NK-92 treated with Interleukin-12 subunit alpha and Interleukin-12 subunit beta, amount 100 ng/mL, for 24 hours (cell line): ENCODE results near the gene HTRA1.
A peak's percentile ranks its signal among the peaks of the same experiment; 100 is the strongest.

Source experiments
- DNase-seq: peaks from one replicate; lab custom pipeline; 2025; lab: John Stamatoyannopoulos, UW

HTRA1 gene

DNA sequence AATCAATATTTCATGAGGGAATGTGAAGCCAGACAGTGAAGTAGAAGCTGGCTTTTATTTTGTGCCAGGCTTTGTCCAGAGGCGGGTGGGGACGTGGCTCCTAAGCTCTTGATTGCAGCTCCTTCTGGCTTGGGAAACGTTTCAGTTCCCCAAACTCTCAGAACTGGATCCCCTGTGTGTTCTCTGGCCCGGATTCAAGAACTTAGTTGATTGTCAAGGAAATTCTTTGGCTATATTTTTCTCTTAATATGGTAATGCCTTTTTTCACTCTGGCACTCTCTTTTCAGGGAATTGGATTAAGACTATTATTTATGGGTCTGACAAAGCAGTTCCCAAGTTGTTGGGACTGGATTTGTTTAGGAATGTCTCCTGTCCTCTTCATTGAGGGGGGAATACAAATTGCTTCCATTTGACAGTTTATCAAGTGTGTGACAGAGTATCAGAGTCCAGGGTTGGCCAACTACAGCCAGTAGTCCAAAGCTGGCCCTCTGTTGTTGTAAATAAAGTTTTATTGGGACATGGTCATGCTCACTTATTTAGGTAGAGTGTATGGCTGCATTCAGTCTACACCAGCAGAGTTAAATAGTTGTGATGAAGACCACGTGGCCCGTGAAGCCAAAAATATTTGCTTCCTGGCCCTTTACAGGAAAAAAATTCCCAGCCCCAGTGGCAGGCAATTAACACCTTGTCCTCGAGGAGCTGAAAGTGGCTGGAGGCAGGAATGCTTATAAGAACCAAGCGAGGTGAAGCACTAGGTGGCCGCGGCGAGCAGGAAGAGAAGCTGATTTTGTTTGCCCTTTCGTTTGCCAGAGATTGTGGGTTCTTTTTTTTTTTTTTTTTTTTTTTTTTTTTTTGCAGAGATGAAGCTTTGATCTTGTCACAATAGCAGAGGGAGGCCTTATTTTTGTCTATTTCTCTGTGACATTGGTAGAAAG, 34.3 kb downstream of the HTRA1 start:
- no peak for DNase-seq

DNA sequence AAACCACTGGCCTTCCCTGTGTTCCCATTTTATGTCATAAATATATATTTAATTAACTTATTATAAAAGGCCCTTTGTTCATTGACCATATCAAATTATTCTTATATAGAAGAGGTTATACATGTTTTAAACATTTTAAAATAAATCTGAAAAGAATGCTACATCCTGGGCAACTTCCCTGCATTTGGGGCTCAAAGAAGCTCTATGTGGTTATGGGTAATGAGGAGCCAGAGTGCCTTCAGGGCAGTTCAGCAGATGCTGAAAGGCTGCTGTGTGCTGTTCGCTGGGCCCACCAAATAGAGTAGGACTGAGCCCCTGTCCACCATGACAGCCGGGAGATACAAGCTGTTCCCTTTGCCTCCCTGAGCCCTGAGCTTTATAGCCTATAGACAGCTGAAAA, 35.9 kb downstream of the HTRA1 start:
- DNase-seq = no peak

DNA sequence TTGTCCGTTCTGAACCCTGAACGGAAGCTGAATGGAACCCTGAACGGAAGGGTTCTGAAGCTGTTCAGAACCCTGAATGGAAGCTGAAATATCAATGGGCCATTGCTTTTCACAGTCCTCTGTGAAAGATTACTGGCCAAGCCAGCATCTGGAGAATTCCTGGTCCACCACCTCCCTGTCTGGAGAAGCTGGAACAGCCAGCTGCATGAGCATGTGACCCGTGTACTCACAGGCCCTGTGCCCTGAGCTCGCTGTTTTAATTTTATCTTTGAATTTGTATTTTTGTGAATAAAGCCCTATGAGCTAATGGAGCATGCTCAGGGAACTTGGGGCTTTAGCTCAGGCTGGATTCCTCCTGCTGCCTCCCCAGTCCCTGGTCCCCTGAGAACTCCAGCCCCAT, 37.2 kb downstream of the HTRA1 start:
- DNase-seq = no peak

DNA sequence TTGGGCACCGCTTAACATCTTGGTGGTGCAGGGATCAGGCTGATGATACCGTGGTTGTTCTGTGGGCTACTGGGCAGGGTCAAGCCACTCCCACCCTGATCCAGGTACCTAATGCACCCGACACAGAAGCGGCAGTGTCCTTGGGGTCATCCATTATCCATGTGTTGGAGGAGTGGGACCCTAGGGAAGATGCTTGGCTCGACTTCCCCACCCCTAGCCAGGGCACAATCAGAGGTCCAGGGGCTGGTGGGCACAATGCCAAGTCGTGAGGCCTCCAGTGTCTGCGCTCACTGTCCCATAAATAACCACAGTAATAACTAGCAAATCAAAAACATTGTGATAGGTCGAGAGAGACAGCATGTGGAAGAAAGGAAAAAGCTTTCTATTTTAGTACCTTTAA, 37.7 kb downstream of the HTRA1 start:
- DNase-seq = no peak

DNA sequence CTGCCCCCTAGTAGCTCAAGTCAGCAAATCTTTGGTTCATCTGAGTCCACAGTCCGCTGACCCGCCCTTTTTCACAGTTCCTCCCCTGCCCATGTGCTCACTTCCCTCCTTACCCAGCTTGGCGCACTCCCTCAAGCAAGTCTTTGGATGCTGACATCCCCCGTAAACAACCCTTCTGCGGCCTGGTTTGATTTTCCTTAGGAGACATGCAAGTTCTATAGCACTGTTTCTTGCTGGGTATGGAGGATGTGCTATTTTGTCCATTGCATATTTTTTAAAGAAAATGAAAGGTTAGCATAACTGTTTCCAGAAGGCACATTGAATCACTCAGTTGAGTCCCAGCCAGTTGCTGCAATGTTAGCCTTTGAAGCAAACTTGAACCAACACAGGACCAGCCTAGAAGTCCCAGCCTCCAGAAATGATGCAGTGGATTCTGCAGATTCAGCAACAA, 38.2 kb downstream of the HTRA1 start:
- no peak for DNase-seq

DNA sequence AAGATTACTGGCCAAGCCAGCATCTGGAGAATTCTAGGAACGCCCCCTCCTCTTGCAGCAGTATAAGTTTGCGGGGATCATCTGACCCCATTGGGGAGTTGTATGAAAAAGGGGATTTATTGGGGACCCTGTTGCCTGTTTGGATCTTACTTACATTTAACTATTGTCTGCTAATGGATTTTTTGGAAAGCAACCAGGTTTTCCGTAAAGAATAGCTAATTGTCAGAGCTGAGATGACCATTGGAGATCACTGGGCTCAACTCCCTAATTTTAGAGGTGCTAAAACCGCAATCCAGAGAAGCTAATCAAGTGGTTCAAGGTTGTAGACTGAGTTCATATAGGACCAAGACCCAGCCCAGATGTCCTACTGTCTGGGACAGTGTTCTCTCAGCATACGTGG, 38.8 kb downstream of the HTRA1 start:
- no peak for DNase-seq

DNA sequence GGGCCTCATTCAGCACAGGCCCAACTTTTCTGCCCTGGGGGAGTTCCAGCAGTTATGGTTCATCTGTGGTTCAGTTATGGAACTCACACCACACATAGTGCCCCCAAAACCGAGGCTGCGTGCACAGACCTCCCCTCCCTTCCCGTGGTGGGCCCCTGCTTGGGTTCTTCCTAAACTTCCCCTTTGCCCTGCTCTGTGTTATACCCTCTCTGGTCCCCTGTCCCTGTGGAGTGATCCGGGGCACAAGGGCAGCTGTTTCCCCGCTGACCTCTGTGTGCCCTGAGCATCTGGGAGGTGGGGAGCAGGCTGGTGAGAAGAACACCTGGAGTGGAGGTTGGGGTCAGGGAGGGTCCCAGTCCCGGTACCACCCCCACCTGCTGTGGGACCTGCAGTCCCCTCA, 39.4 kb downstream of the HTRA1 start:
- DNase-seq = no peak

DNA sequence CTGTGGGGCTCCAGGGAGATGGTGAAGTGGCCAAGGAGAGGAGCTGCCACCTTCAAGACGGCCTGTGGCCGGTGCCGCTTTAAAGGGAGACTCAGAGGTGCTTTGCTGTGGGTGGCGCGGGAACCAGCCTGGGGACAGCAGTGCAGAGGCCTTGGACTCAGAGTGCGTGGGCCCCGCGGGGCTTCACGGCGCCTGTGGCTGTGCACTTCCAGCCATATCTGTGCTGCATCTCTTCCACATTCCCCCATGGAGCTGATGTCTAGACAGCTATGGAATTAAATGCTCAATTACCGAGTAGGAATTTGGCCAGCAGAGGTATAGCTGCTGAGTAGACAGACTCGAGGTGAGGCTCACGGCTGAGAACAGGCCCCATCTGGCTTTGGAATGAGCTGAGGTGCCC, 41.7 kb downstream of the HTRA1 start:
- DNase-seq = no peak

DNA sequence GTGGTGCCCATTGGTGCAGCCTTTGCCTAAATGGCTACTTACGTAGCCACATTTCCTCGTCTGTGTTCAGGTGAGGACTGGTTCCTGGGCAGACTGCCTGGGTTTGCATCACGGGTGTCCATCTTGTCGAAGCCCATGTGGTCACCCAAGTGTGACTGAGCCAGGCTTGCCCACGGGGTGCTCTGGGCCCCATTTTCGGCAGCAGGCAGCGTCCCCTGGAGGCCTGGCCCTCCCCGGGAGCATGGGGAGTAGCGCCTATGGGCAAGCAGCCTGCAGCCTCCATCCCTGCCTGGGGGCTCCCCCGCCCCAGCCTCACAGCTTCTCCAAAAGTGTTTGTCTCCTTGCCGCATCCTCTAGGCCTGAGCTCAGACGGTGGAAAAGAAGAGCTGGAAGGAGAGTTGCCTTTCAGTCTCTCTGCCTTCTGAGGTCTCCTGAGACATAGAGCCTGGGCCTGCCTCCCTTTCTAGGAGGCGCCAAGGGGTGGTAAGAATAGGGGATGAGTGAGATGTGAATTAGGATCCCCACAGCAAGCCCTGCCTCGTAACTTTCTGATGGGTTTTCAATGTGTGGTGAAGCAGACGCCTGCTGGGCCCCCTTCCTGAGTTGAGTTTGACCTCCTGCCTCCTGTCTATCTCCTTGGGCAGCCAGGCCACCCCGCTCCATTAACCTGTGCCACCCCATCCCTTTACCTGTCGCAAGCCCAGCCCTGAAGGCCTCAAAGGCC, 42.7 kb downstream of the HTRA1 start:
- DNase-seq = no peak

DNA sequence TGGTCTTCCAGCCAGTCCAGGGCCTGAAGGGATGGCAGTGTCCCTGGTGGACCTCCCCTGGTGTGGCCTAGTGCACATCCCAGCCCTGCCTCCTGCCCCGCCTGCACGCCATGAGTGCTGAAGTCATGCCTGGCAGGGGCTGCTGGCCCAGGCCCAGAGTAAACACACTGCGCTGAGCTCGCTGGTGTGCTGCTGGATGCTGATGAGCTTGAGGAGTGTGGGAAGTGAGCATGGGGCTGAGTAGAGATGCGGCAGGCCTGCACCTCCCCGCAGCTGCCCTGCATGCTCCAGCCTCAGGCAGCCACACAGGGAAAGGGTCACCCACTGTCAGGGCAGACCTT, 43.2 kb downstream of the HTRA1 start:
- DNase-seq = no peak

DNA sequence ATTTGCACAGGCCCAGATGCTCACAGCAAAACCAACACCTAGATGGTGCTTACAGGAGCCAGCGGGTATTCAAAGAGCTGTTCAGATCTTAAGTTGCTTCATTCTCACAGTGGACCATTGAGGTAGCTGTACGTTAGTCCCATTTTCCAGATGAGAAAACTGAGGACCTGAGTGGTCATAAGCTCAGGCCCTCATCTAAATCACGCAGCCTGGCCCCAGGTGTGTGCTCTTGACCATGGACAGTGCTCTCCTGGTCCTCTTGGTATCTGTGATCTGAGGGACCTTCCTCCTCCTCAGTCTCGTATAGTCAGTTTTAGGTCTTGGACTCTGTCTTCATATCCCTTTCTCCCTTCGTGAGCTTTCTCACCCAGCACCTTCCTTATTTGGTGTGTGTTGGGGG, 43.7 kb downstream of the HTRA1 start:
- no peak for DNase-seq

DNA sequence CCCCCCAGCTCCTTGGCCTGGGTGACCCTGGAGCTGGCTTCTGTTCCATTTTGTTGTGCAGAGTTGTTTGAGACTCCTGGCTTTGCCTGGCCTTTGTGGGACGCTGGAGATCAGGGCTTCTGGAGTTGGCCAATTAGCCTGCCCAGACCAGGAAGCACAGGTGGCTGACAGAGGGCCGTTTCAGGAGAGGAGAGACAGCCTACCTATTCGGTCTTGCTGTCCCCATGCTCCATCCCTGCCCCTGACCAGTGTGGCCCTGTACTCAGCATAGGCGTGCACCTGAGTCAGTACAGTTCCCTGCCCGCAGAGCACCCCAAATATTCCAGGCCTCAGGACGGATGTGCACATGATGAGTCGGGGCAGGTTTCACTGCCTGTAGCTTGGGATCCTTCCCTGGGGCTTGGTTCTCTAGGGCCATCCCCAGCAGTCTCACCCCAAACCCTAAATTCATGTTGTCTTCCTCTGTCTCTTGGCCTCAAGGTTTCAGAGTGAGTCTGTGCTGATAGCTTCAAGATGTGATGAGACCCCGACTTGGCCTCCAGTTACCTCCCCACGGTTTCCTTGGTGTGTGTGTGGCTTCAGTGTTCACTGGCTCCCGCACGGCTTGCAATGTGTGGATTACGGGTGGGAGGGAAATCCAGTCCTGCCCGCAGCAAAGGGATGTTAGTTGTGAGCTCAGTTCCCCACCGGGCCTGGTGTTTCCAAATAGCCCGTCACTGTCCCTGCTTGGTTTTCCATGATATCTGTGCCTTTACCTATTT, 44.7 kb downstream of the HTRA1 start:
- no peak for DNase-seq

DNA sequence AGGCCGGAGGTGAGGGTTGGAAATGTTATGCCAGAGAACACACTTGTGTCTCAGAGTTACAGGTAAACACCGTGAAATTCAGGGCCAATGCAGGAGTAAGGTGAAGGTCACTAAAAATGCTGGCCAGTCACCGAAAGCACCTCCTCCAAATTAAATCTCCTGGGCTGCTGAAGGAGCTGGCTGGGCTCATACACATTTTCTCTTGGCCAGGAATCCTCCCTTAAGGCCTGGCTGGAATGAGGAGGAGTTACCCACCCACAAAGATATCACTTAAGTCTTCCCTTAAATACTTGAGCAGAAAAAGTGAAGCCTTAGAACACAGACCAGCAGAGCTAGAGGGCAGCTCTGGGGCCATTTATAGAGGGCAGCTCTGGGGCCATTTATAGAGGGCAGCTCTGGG, 46.3 kb downstream of the HTRA1 start:
- DNase-seq = no peak

DNA sequence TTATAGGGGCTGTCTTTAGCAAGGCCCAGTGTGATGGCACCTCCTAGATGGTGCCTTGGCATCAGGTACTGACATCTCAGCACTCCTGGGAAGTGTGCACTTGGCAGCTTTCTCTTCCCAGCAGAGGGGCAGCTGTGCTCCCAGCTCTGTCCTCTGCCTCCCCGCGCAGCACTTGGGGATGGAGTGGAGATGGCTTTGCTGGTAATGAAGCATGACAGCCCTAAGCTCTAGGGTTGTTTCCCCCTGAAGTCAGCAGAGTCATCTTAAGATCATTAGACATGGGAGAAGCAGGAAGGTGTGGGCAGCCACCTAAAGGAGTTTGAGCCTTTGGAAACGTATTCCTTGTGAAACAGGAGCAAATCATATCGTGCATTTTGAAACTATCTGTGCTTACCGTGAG, 46.7 kb downstream of the HTRA1 start:
- DNase-seq = no peak

DNA sequence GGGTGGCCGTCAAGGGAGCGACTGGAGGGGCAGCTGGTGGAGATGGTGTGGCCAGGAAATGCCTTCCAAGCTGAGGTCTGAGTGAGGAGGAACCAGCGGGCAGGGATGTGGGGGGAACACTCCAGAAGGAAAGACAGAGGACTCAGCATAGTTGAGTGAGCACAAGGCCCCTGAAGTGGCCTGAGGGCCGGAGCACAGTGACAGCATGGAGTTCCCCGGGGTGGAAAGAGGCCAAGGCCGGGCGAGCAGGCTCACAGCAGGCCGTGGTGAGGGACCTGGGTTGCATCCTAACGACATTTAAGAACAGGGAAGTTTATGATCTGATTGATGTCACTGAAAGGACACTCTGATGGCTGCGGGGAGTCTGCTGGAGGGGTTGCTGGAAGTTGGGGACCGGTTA, 48.0 kb downstream of the HTRA1 start:
- DNase-seq = no peak

DNA sequence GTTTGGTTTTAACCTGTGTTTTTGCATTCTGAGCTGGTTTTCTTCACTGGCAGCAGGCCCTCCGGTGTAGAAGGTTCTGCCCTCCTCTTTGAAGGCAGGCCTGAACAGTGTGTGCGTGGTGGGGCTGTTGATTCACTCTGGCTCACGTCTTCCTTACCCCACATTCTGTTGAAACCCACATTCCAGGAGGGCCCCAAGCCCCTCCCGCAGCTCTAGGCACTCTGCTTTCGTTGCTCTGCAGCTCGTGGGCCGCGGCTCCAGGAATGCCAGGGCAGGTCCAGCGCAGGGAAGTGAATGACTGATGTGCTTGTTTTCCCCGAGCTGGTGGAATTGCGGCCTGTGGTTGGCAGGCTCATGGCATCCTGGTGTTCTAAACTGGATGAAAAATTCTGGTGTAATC, 49.0 kb downstream of the HTRA1 start:
- DNase-seq = no peak

DNA sequence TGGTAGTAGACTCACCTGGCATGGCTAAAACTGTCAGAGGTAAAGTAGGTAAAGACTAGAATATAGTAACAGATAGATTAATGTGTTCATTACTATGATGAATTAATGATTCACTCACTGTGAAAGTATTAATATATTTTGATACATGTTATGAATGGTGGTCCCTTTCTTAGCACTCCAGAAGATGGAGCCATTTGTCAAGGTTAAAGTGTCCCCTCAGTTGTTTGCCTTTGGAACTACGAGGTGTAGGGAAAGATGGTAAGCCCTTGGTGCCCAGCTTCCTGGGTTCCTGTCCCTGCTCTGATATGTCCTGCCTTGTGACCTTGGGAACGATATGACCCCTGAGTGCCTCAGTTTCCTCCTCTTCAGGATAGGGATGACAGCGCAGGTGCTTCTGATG, 49.4 kb downstream of the HTRA1 start:
- no peak for DNase-seq

DNA sequence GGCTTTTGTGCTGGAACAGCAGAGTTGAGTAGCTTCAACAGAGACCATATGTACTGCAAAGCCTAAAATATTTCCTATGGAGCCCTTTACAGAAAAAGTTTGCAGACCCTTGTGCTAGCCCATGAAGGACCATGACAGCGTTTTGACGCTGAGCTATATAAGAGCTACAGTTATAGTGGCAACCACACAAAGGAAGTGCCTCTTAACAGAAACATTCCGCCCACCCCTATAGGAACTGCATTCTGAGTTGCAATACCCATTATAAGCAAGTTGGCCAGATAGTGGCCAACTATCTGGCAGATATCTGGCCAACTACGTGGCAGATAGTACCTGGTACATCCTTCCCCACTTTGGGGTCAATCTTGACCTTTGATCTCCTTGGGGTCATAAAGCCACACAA, 51.7 kb downstream of the HTRA1 start:
- no peak for DNase-seq

DNA sequence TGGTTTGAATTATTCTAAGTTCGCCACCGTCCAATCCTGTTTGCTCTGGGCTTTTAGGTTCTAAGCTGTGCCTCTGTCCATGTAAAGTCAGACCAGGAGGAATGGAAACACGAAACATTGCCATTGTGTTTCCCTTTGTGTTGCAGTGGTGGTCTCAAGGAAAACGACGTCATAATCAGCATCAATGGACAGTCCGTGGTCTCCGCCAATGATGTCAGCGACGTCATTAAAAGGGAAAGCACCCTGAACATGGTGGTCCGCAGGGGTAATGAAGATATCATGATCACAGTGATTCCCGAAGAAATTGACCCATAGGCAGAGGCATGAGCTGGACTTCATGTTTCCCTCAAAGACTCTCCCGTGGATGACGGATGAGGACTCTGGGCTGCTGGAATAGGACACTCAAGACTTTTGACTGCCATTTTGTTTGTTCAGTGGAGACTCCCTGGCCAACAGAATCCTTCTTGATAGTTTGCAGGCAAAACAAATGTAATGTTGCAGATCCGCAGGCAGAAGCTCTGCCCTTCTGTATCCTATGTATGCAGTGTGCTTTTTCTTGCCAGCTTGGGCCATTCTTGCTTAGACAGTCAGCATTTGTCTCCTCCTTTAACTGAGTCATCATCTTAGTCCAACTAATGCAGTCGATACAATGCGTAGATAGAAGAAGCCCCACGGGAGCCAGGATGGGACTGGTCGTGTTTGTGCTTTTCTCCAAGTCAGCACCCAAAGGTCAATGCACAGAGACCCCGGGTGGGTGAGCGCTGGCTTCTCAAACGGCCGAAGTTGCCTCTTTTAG, 52.9 kb downstream of the HTRA1 start:
- no peak for DNase-seq

DNA sequence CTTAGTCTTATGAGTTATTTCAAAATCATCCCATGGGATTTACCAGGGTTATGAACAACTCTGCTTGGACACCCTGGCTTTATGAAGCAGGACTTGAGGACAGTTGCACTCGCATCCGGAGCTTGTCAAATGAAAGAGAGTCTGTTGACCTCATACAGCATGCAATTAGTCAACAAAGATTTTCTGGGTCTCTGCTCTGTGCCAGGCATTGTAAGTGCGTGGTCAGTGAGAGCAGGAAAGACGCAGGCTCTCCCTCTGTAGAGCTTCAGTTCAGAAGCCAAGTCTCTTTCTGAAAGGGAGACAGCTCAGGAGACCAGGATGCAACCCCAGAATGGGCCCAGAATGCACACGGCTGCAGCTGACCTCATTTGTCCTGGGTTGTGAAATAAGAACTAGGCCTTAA, 53.7 kb downstream of the HTRA1 start:
- DNase-seq = no peak

DNA sequence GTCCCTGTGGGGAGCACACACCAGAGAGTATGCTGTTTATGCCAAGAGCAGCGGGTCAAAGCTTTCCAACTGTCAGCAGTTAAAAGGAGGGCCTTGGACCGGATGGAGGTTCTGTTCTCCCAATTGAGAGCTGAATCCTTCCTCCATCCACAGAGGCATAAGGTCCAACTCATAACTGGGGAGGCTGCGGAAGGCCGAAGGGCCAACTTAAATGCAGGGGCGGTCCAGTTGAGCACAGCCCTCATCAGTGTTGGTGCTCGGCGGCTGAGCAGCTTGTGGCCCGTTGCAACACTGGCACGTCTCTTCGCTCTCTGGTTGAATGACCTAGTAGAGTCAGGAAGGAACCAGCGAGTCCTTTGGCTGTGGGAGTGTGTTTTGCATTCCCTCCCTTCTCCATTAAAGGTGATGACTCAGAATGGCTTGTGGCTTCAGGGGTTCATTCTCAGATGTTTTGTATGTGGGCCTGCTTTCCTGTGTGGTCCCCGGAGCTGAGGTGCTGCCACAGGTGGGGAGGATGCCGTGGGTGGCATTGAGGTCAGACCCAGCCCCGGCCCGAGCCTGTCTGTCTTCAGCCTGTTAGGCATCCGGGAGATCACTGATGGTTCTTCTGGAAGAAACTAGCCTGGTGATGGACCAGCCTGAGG, 54.4 kb downstream of the HTRA1 start:
- DNase-seq = peak; percentile 8
